Gastrocnemius medialis (tissue), 4 donors: ENCODE measurements around the gene POLH. TPM values are rescaled to one million over a fixed set of nuclear protein-coding genes. Genes with fewer than 3 reads are reported as not detected.
"Not testable (repeated sequence)": the region's sequence is repeated elsewhere in the genome, so short reads cannot be mapped to it uniquely, and the experiment has no call there.

Experiments used
- ATAC-seq, 2 donors: fragments of 150-250 bp; one replicate each; pipeline ENCODE4 v1.9.1; 2016
- DNase-seq, 2 donors: peaks; one replicate each; pipeline ENCODE4 v3.0.0-alpha.2; 2019
- H3K27ac ChIP-seq, 4 donors: fragments of 200-600 bp; sonication (generic); 1 replicate in 1 of 4; 2 replicates in 3 of 4; pipeline ENCODE4 v1.5.1; 2016 to 2018; ENCODE audit warnings: mild to moderate bottlenecking in 2 of 4, moderate library complexity in 1 of 4
- H3K27me3 ChIP-seq, 3 donors: fragments of 200-600 bp; sonication (generic) in 2 of 3; 1 replicate in 1 of 3; 2 replicates in 2 of 3; pipeline versions ENCODE4 v1.5.1 to v1.6.0; 2016 to 2019; ENCODE audit warnings: mild to moderate bottlenecking in 1 of 3, moderate library complexity in 1 of 3
- H3K36me3 ChIP-seq, 2 donors: fragments of 200-600 bp; sonication (generic) in 1 of 2; one replicate each; pipeline ENCODE4 v1.5.1; 2017 to 2018
- H3K4me1 ChIP-seq, 2 donors: fragments of 200-600 bp; sonication (generic) in 1 of 2; one replicate each; pipeline ENCODE4 v1.5.1; 2016 to 2017; ENCODE audit warnings: mild to moderate bottlenecking in 2 of 2
- H3K4me3 ChIP-seq, 4 donors: fragments of 200-600 bp; sonication (generic) in 3 of 4; 1 replicate in 1 of 4; 2 replicates in 3 of 4; pipeline ENCODE4 v1.5.1; 2016 to 2019; ENCODE audit warnings: mild to moderate bottlenecking in 2 of 4
- H3K9me3 ChIP-seq, 3 donors: fragments of 200-600 bp; sonication (generic) in 2 of 3; 1 replicate in 1 of 3; 2 replicates in 2 of 3; pipeline ENCODE4 v1.5.1; 2016 to 2019
- CTCF ChIP-seq, 5 experiments: fragments of 450-650 bp in 3 of 5; fragments of 200-600 bp in 2 of 5; sonication (generic) in 2 of 5; IDR thresholded peaks in 4 of 5; conservative IDR thresholded peaks in 1 of 5; 1 replicate in 4 of 5; 2 replicates in 1 of 5; pipeline ENCODE4 v1.5.1; 2016 to 2019; ENCODE audit warnings: antibody characterized with exemption in 5 of 5, mild to moderate bottlenecking in 3 of 5, moderate library complexity in 3 of 5
- POLR2A ChIP-seq, 2 donors: fragments of 450-650 bp; IDR thresholded peaks; one replicate each; pipeline ENCODE4 v1.6.1; 2017; ENCODE audit warnings: antibody characterized with exemption in 2 of 2, mild to moderate bottlenecking in 2 of 2, moderate library complexity in 2 of 2
- in situ Hi-C, 4 donors: fragments of 200-750 bp; cut with MboI; loops; one replicate each; pipeline versions ENCODE4 v1.15.0 to v1.8.0; 2017; ENCODE audit warnings: low sequenced_read_pairs in 4 of 4
- intact Hi-C: fragments of 100-400 bp; cut with DNase I; formaldehyde crosslinking; loops from one replicate; pipeline ENCODE4 v1.15.1; 2023; ENCODE audit warnings: low total_unique reads
- total RNA-seq, 4 donors: library from RNA; depleted of rRNA; stranded (reverse); fragments of >200 nt; gene quantifications; one replicate each; pipeline versions ENCODE4 v1.1.0 to v1.2.3, GENCODE V29; 2016

Gene POLH
- total RNA-seq, 4 donors from 2014 or later: 3.8 to 6.9 (median 5.3) TPM

GRCh38 chr6:43541774-43542471, 34.1 kb upstream of the POLH start:
- ATAC-seq (no peak), DNase-seq (no peak)
- intact Hi-C loops (no loop called here), in situ Hi-C loops (no loop called here)
- Histone ChIP-seq H3K27ac (no peak overlapping the region), H3K9me3 (no peaks in the 10 kb centered on the region), H3K4me1 (no peaks in the 10 kb centered on the region), H3K36me3 (peaks cover 0 to 83% of the 10 kb centered on the region in 2 donors), H3K4me3 (no peak overlapping the region), H3K27me3 (no peaks in the 10 kb centered on the region)
- TF ChIP-seq CTCF (IDR thresholded peaks at IDR 0.05 in 4 of 5, conservative IDR thresholded peaks at IDR 0.05 in 1 of 5) (no peak), POLR2A (IDR thresholded peaks at IDR 0.05) (no peak)

DNA sequence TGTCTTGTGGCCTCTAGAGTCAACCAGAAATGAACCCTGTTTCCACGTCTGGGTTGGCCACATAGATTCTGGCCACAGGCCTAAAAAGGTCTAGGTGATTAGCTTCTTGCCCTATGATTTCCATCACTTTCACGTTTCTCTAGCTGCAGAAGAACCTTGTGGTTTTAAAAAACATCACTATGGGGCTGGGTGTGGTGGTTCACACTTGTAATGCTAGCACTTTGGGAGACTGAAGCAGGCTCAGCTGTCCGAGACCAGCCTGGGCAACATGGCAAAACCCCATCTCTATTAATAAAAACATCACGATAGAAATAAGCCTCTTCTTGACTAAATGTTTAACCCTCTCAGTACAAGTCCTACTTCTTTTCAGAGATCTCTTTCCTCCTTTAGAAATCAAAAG, 31.5 kb upstream of the POLH start:
- intact Hi-C loops (no loop called here), in situ Hi-C loops (no loop called here)
- H3K4me3 ChIP-seq: no peak overlapping the region
- no peak overlapping the region for H3K27ac ChIP-seq
- no peaks in the 10 kb centered on the region for H3K9me3 ChIP-seq
- no peaks in the 10 kb centered on the region for H3K27me3 ChIP-seq
- no peak for DNase-seq
- no peak for TF ChIP-seq POLR2A (IDR thresholded peaks at IDR 0.05)
- TF ChIP-seq CTCF (IDR thresholded peaks at IDR 0.05 in 4 of 5, conservative IDR thresholded peaks at IDR 0.05 in 1 of 5): no peak
- H3K4me1 ChIP-seq: no peaks in the 10 kb centered on the region
- ATAC-seq: no peak
- peaks cover 0 to 95% of the 10 kb centered on the region in 2 donors for H3K36me3 ChIP-seq

GRCh38 chr6:43547222-43547621, 28.8 kb upstream of the POLH start:
- Histone ChIP-seq H3K27ac (no peak overlapping the region), H3K4me3 (no peak overlapping the region), H3K4me1 (no peaks in the 10 kb centered on the region), H3K27me3 (no peaks in the 10 kb centered on the region), H3K9me3 (no peaks in the 10 kb centered on the region), H3K36me3 (peaks cover 0 to 96% of the 10 kb centered on the region in 2 donors)
- TF ChIP-seq CTCF (IDR thresholded peaks at IDR 0.05 in 4 of 5, conservative IDR thresholded peaks at IDR 0.05 in 1 of 5) (no peak), POLR2A (IDR thresholded peaks at IDR 0.05) (no peak)
- DNase-seq: no peak
- in situ Hi-C loops (no loop called here), intact Hi-C loops (no loop called here)
- no peak for ATAC-seq

DNA sequence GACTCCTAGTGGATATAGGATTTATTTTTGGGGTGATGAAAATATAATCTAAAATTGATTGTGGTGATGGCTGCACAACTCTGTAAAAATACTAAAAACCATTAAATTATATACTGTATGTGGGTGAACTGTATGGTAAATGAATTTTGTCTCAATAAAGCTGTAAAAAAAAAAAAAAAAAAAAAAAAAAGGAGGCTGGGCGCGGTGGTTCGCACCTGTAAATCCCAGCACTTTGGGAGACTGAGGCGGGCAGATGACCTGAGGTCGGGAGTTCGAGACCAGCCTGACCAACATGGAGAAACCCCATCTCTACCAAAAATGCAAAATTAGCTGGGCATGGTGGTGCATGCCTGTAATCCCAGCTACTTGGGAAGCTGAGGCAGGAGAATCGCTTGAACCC, 18.4 kb upstream of the POLH start:
- in situ Hi-C loops: loop anchor here in 2 of 4 donors (25.0 kb wide), 1 partner anchor 920 kb away; no protein-coding TSS in a partner anchor
- H3K27me3 ChIP-seq, H3K4me1 ChIP-seq: not testable (repeated sequence)

GRCh38 chr6:43559328-43559727, 16.7 kb upstream of the POLH start:
- no peaks in the 10 kb centered on the region for H3K9me3 ChIP-seq
- intact Hi-C loops (no loop called here), in situ Hi-C loops (loop anchor here in 2 of 4 donors (25.0 kb wide), 1 partner anchor 922 kb away; no protein-coding TSS in a partner anchor)
- H3K4me3 ChIP-seq: no peak overlapping the region
- H3K27ac ChIP-seq: no peak overlapping the region
- TF ChIP-seq POLR2A (IDR thresholded peaks at IDR 0.05): no peak
- no peak for TF ChIP-seq CTCF (IDR thresholded peaks at IDR 0.05 in 4 of 5, conservative IDR thresholded peaks at IDR 0.05 in 1 of 5)
- H3K36me3 ChIP-seq: peaks cover 5 to 98% of the 10 kb centered on the region in 2 donors
- H3K4me1 ChIP-seq: no peaks in the 10 kb centered on the region
- DNase-seq: no peak
- no peaks in the 10 kb centered on the region for H3K27me3 ChIP-seq
- no peak for ATAC-seq

More for the DNA sequence above, 18.4 kb upstream of the POLH start:
- H3K27ac ChIP-seq, H3K4me3 ChIP-seq, DNase-seq, ATAC-seq, intact Hi-C loops, H3K9me3 ChIP-seq: not testable (repeated sequence)
- peaks cover 5 to 98% of the 10 kb centered on the region in 2 donors for H3K36me3 ChIP-seq
